Aorta (tissue), 5 donors: Measurements from ENCODE around the gene ZCCHC4. TPM values are rescaled to one million over a fixed set of nuclear protein-coding genes. Genes with fewer than 3 reads are reported as not detected.

ENCODE experiments used
- ATAC-seq: fragments of 200-7000 bp; cut with Tn5 transposase; one replicate; pipeline ENCODE4 v1.9.1; 2022; ENCODE audit warnings: moderate library complexity; ENCODE audit not compliant: low FRiP score
- DNase-seq, 2 donors: peaks; one replicate each; pipeline ENCODE4 v3.0.0-alpha.2; 2020
- H3K27ac ChIP-seq, 2 donors: one replicate each; pipeline ENCODE4 v1.5.1; 2013; ENCODE audit warnings: low read length in 2 of 2, mild to moderate bottlenecking in 2 of 2, moderate library complexity in 2 of 2, control low read depth in 1 of 2, inconsistent platforms in 1 of 2, low read depth in 1 of 2
- H3K27me3 ChIP-seq, 2 donors: one replicate each; pipeline ENCODE4 v1.6.1; 2013; ENCODE audit warnings: control low read depth in 1 of 2, low read length in 1 of 2, mild to moderate bottlenecking in 1 of 2, moderate library complexity in 1 of 2; ENCODE audit not compliant: insufficient read depth in 2 of 2, control insufficient read depth in 1 of 2
- H3K36me3 ChIP-seq, 2 donors: one replicate each; pipeline ENCODE4 v1.6.1; 2013; ENCODE audit warnings: control low read depth in 1 of 2, low read length in 1 of 2, mild to moderate bottlenecking in 1 of 2; ENCODE audit not compliant: insufficient read depth in 2 of 2, control insufficient read depth in 1 of 2
- H3K4me1 ChIP-seq, 2 donors: one replicate each; pipeline ENCODE4 v1.6.1; 2013; ENCODE audit warnings: low read length in 2 of 2, control low read depth in 1 of 2, mild to moderate bottlenecking in 1 of 2, moderate library complexity in 1 of 2; ENCODE audit not compliant: insufficient read depth in 2 of 2, control insufficient read depth in 1 of 2
- H3K4me3 ChIP-seq, 2 donors: one replicate each; pipeline ENCODE4 v1.5.1; 2013; ENCODE audit warnings: low read length in 2 of 2, control low read depth in 1 of 2, mild to moderate bottlenecking in 1 of 2
- H3K9me3 ChIP-seq: one replicate; pipeline ENCODE4 v1.6.1; 2013; ENCODE audit warnings: mild to moderate bottlenecking, low read length; ENCODE audit not compliant: control insufficient read depth
- WGBS, 2 donors: extraction: QIAGEN DNeasy Blood & Tissue Kit; methylation state at CpG; one replicate each; pipeline ENCODE4 v1.1.7; 2013; 5-methylcytosine and 5-hydroxymethylcytosine counted together
- intact Hi-C, 2 donors: fragments of 100-400 bp; cut with DNase I; formaldehyde crosslinking; loops; one replicate each; pipeline versions ENCODE4 v1.14.2 to v1.15.0; 2022
- polyA plus RNA-seq, 2 donors: library from polyadenylated mRNA; stranded (reverse); fragments of 200-250 nt; gene quantifications; one replicate each; pipeline ENCODE4 v1.2.3, GENCODE V29; 2013
- total RNA-seq, 2 donors: library from RNA; stranded (reverse); fragmentation: NEBNext Ultra II Directional; extraction: Animal tissue kit (Norgen Biotek cat#: 25700); gene quantifications; one replicate each; pipeline ENCODE4 v1.2.1, GENCODE V29; 2021
- donor health status: healthy with polysubstance abuse.
- donor health status: Bipolar disorder and iron deficiency.
- donor health status: DM: no; HTN: no; CAD: no.
- donor health status: DM: no; HTN: no; CAD: no.
- donor health status: DM: yes; HTN: yes; CAD: no.

ZCCHC4 gene
- total and polyA plus RNA-seq, 4 donors = 2.4 to 13.5 (median 6.8) TPM

- H3K36me3 ChIP-seq = no peaks in the 10 kb centered on the region
- intact Hi-C loops = no loop called here
- H3K4me1 ChIP-seq = no peaks in the 10 kb centered on the region
- 53% methylated on average over 12 of the region's 12 CpGs for WGBS, 2 donors
- no peaks in the 10 kb centered on the region for H3K9me3 ChIP-seq
- no peak for DNase-seq
- no peaks in the 10 kb centered on the region for H3K27me3 ChIP-seq
- H3K27ac ChIP-seq = peak overlapping the region in 1 of 2 donors; percentile 90
- peak overlapping the region; percentile 12 to 20 for H3K4me3 ChIP-seq
- peak; percentile 46 for ATAC-seq
These were observed 18.6 kb downstream of the ZCCHC4 start for GRCh38 chr4:25330905-25331808.

GRCh38 chr4:25343671-25344070, 31.1 kb downstream of the ZCCHC4 start:
- DNase-seq (no peak), ATAC-seq (no peak)
- H3K27me3 ChIP-seq = no peaks in the 10 kb centered on the region
- H3K36me3 ChIP-seq = no peaks in the 10 kb centered on the region
- intact Hi-C loops = no loop called here
- H3K4me1 ChIP-seq = no peaks in the 10 kb centered on the region
- H3K4me3 ChIP-seq = no peak overlapping the region
- H3K27ac ChIP-seq = no peak overlapping the region
- H3K9me3 ChIP-seq = no peaks in the 10 kb centered on the region
- 97 to 100% methylated on average over 2 of the region's 2 CpGs for WGBS, 2 donors

- WGBS, 2 donors = 64 to 68% methylated on average over 5 of the region's 5 CpGs
- Histone ChIP-seq H3K27me3 (no peaks in the 10 kb centered on the region), H3K9me3 (no peaks in the 10 kb centered on the region), H3K36me3 (peaks cover 0 to 2% of the 10 kb centered on the region in 2 donors), H3K4me1 (no peaks in the 10 kb centered on the region), H3K27ac (no peak overlapping the region), H3K4me3 (no peak overlapping the region)
- intact Hi-C loops = no loop called here
- DNase-seq (no peak), ATAC-seq (no peak)
These were observed 33.2 kb downstream of the ZCCHC4 start for GRCh38 chr4:25345744-25346143.

GRCh38 chr4:25346913-25347312, 34.3 kb downstream of the ZCCHC4 start:
- H3K27ac ChIP-seq = no peak overlapping the region
- H3K4me3 ChIP-seq = no peak overlapping the region
- H3K27me3 ChIP-seq = no peaks in the 10 kb centered on the region
- no peaks in the 10 kb centered on the region for H3K9me3 ChIP-seq
- intact Hi-C loops = no loop called here
- H3K4me1 ChIP-seq = no peaks in the 10 kb centered on the region
- no peak for ATAC-seq
- H3K36me3 ChIP-seq = peaks cover 0 to 2% of the 10 kb centered on the region in 2 donors
- DNase-seq = no peak
- WGBS, 2 donors = 90 to 92% methylated on average over 3 of the region's 3 CpGs

- DNase-seq (no peak), ATAC-seq (no peak)
- H3K4me1 ChIP-seq = no peaks in the 10 kb centered on the region
- WGBS, 2 donors = 76 to 79% methylated on average over 2 of the region's 2 CpGs
- intact Hi-C loops = no loop called here
- peaks cover 0 to 2% of the 10 kb centered on the region in 2 donors for H3K36me3 ChIP-seq
- H3K9me3 ChIP-seq = no peaks in the 10 kb centered on the region
- H3K27ac ChIP-seq = no peak overlapping the region
- H3K4me3 ChIP-seq = no peak overlapping the region
- no peaks in the 10 kb centered on the region for H3K27me3 ChIP-seq
These were observed 34.9 kb downstream of the ZCCHC4 start for GRCh38 chr4:25347473-25347872.

- Histone ChIP-seq H3K4me1 (no peaks in the 10 kb centered on the region), H3K27me3 (no peaks in the 10 kb centered on the region), H3K9me3 (no peaks in the 10 kb centered on the region), H3K27ac (no peak overlapping the region), H3K4me3 (no peak overlapping the region), H3K36me3 (peaks cover 0 to 2% of the 10 kb centered on the region in 2 donors)
- DNase-seq = no peak
- 65 to 97% methylated on average over 2 of the region's 2 CpGs for WGBS, 2 donors
- no peak for ATAC-seq
- intact Hi-C loops = no loop called here
These were observed 35.4 kb downstream of the ZCCHC4 start for GRCh38 chr4:25347971-25348370.

- H3K27me3 ChIP-seq = no peaks in the 10 kb centered on the region
- no peak overlapping the region for H3K4me3 ChIP-seq
- WGBS, 2 donors = 82 to 89% methylated on average over 2 of the region's 2 CpGs
- H3K36me3 ChIP-seq = peaks cover 0 to 2% of the 10 kb centered on the region in 2 donors
- no peak overlapping the region for H3K27ac ChIP-seq
- no peaks in the 10 kb centered on the region for H3K4me1 ChIP-seq
- H3K9me3 ChIP-seq = no peaks in the 10 kb centered on the region
- intact Hi-C loops = no loop called here
- ATAC-seq = no peak
- no peak for DNase-seq
These were observed 38.0 kb downstream of the ZCCHC4 start for GRCh38 chr4:25350561-25350960.

GRCh38 chr4:25351777-25352416, 39.3 kb downstream of the ZCCHC4 start:
- Histone ChIP-seq H3K4me1 (no peaks in the 10 kb centered on the region), H3K27me3 (no peaks in the 10 kb centered on the region), H3K9me3 (no peaks in the 10 kb centered on the region), H3K27ac (no peak overlapping the region), H3K36me3 (peaks cover 0 to 2% of the 10 kb centered on the region in 2 donors), H3K4me3 (no peak overlapping the region)
- DNase-seq = no peak
- 81 to 86% methylated on average over 4 of the region's 4 CpGs for WGBS, 2 donors
- intact Hi-C loops = no loop called here
- no peak for ATAC-seq

- DNase-seq = no peak
These were observed 43.5 kb downstream of the ZCCHC4 start for GRCh38 chr4:25356068-25356467.

More at GRCh38 chr4:25356068-25356467, 43.5 kb downstream of the ZCCHC4 start:
- Histone ChIP-seq H3K4me3 (no peak overlapping the region), H3K27ac (no peak overlapping the region), H3K36me3 (no peaks in the 10 kb centered on the region), H3K27me3 (no peaks in the 10 kb centered on the region), H3K4me1 (no peaks in the 10 kb centered on the region), H3K9me3 (no peaks in the 10 kb centered on the region)
- ATAC-seq = no peak
- 96 to 98% methylated on average over 2 of the region's 2 CpGs for WGBS, 2 donors
- intact Hi-C loops = no loop called here
